Astrocyte of the cerebellum (primary cell): ENCODE measurements around the gene HNRNPAB.

Experiments used
- DNase-seq: peaks from one replicate; pipeline ENCODE4 v3.0.0-alpha.2; 2011; ENCODE audit warnings: low read depth
- H3K4me3 ChIP-seq: 2 replicates; pipeline ENCODE4 v1.5.1; 2011; ENCODE audit warnings: mild to moderate bottlenecking, low read depth, low read length, moderate library complexity
- CTCF ChIP-seq: IDR thresholded peaks from 2 replicates; pipeline ENCODE4 v1.5.1; 2012; ENCODE audit warnings: low read length, low read depth, moderate library complexity, mild to moderate bottlenecking; ENCODE audit errors: missing control alignments
- in situ Hi-C: cut with HindIII; loops from 2 replicates; pipeline ENCODE4 v1.10.0; 2017; ENCODE audit warnings: low sequenced_read_pairs

Gene HNRNPAB

GRCh38 chr5:178256746-178257145 lies 52.4 kb downstream of the HNRNPAB start:
- TF ChIP-seq CTCF = no peak
- in situ Hi-C loops = no loop called here
- DNase-seq = no peak
- H3K4me3 ChIP-seq = no peak overlapping the region

- no peak for TF ChIP-seq CTCF
- in situ Hi-C loops = no loop called here
- H3K4me3 ChIP-seq = no peak overlapping the region
- DNase-seq = no peak
These were observed 53.3 kb downstream of the HNRNPAB start for GRCh38 chr5:178257650-178258049.

- in situ Hi-C loops = no loop called here
- no peak for TF ChIP-seq CTCF
- no peak overlapping the region for H3K4me3 ChIP-seq
- DNase-seq = no peak
These were observed 55.5 kb downstream of the HNRNPAB start for GRCh38 chr5:178259623-178260536.
